DMS153 treated with DMSO at 0.1 percent for 48 hours (cell line): ENCODE measurements around the gene ATP1A3.

ENCODE experiments used
- DNase-seq: peaks from one replicate; lab custom pipeline; 2025; ENCODE audit not compliant: unreplicated experiment; lab: John Stamatoyannopoulos, UW

ATP1A3 gene

DNA sequence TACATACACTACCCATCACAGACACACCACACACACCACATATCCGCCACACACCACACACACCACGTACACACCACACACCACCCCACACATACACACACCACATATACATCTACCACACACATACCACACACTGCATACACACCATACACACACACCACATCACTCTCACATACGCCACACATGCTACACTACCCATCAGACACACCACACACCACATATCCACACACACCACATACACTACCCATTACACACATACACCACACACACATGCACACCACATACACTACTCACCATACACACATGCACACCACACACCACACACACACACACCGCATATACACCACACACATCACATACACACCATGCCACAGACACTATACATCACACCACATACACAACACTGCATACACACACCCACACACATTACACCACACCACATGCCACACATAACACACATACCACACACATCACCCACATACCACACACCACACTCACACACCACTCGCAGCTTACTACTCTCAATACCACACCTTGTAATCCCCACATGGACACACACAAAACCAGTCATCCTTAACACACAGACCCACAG, 75.3 kb downstream of the ATP1A3 start:
- no peak for DNase-seq

- DNase-seq: no peak
Observed at GRCh38 chr19:41918095-41918494, 75.9 kb downstream of the ATP1A3 start.

DNA sequence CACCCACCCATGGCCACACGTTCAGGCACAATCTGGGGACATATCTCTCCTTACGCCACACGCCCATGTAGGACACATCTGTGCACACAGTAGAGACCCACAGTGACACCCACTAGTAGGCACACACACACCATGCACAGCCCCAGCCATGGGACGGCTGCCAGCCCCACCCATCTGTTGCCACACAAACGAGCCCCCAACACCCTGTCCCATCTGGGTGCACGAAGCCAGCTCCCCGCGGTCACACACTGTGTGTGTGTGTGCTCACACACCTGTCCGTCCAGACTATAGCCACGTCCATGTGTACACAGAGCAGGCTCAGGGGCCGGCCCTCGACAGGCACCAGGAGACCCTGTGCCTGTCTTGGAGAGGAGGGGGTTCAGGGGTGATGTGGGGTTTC, 76.4 kb downstream of the ATP1A3 start:
- DNase-seq: no peak
